Coronary artery (tissue), 2 donors: Measurements from ENCODE around the gene NUDT16.

Source experiments
- DNase-seq: peaks from one replicate; pipeline ENCODE4 v3.0.0-alpha.2; 2017; ENCODE audit warnings: low spot score
- H3K27ac ChIP-seq, 2 donors: fragments of 200-600 bp; sonication (generic); one replicate each; pipeline ENCODE4 v1.5.1; 2016 to 2019
- H3K4me3 ChIP-seq: fragments of 200-600 bp; sonication (generic); 2 replicates; pipeline ENCODE4 v1.5.1; 2016; ENCODE audit warnings: mild to moderate bottlenecking, moderate library complexity
- CTCF ChIP-seq: fragments of 200-600 bp; sonication (generic); IDR thresholded peaks from one replicate; pipeline ENCODE4 v1.5.1; 2019; ENCODE audit warnings: antibody characterized with exemption

Gene NUDT16

GRCh38 chr3:131401978-131402377, 20.4 kb downstream of the NUDT16 start:
- no peak overlapping the region for H3K27ac ChIP-seq

GRCh38 chr3:131402391-131403039, 20.9 kb downstream of the NUDT16 start:
- Histone ChIP-seq H3K4me3 (no peak overlapping the region), H3K27ac (peak overlapping the region in 1 of 2 donors; percentile 11)
- no peak for DNase-seq
- no peak for TF ChIP-seq CTCF

More at GRCh38 chr3:131401978-131402377, 20.4 kb downstream of the NUDT16 start:
- DNase-seq: no peak
- TF ChIP-seq CTCF: no peak
- no peak overlapping the region for H3K4me3 ChIP-seq

- Histone ChIP-seq H3K4me3 (no peak overlapping the region), H3K27ac (no peak overlapping the region)
- no peak for DNase-seq
- TF ChIP-seq CTCF: no peak
Measured at GRCh38 chr3:131403216-131403895, 21.8 kb downstream of the NUDT16 start.

- no peak for TF ChIP-seq CTCF
- DNase-seq: no peak
- H3K27ac ChIP-seq: no peak overlapping the region
- H3K4me3 ChIP-seq: no peak overlapping the region
Measured at GRCh38 chr3:131405411-131405810, 23.8 kb downstream of the NUDT16 start.

- no peak for DNase-seq
- no peak for TF ChIP-seq CTCF
- Histone ChIP-seq H3K4me3 (no peak overlapping the region), H3K27ac (no peak overlapping the region)
Measured at GRCh38 chr3:131406274-131406673, 24.7 kb downstream of the NUDT16 start.

GRCh38 chr3:131417751-131418150, 36.2 kb downstream of the NUDT16 start:
- DNase-seq: no peak
- Histone ChIP-seq H3K4me3 (no peak overlapping the region), H3K27ac (no peak overlapping the region)
- TF ChIP-seq CTCF: no peak

GRCh38 chr3:131421301-131421700, 39.7 kb downstream of the NUDT16 start:
- no peak overlapping the region for H3K27ac ChIP-seq
- no peak for TF ChIP-seq CTCF
- DNase-seq: no peak
- no peak overlapping the region for H3K4me3 ChIP-seq
